ENCODE measurements around the gene SEMA3A. TPM values are rescaled to one million over a fixed set of nuclear protein-coding genes. Genes with fewer than 3 reads are reported as not detected.

The SEMA3A gene
- total RNA-seq, 2 experiments from 2014 or later, result not detected

DNA sequence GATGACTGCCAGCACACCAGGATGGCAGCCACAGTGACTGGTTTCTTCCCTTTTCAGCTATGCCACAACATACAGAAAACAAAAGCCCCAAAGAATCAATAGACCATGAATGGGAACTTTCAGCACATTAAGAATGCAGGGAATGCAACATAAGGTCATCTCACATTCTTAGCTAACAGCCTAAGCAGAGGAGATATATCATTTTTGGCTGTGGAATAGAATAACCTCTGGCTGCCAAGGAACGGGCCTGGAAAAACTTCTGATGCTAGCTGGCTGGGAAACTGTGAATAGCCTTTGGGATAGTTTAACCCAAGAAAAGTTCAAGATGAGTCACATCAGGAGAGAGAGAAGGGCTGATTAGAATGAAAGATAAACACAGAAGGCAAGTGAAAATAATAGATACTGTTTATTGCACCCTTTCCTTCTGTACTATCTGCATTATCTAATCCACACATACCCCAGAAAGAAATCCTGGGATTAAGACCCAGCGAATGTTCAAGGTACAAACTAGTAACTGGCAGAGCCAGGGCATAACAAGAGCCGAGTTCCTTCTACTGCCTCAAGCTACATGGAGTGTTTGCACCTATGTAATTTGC lies 169.2 kb downstream of the SEMA3A start:
- no peaks in the 10 kb centered on the region for H3K36me3 ChIP-seq (ENCODE audit: insufficient read depth, low read length)
- POLR2A ChIA-PET, result no interaction called here
- BruUV-seq (replicated peaks), result no TSS peak
- H4K20me1 ChIP-seq (ENCODE audit: insufficient read depth, low read length), result no peaks in the 10 kb centered on the region
- intact Hi-C loops (cut with micrococcal nuclease; ENCODE audit: unreplicated experiment), result no loop called here
- no peak overlapping the region for H3K27ac ChIP-seq (ENCODE audit: low read depth, low read length, poor library complexity, severe bottlenecking)
- H3K79me2 ChIP-seq (ENCODE audit: insufficient read depth, low read depth, low read length), result no peaks in the 10 kb centered on the region
- H3K4me1 ChIP-seq (ENCODE audit: insufficient read depth, low read length, poor library complexity, severe bottlenecking), result no peaks in the 10 kb centered on the region
- H3K9me2 ChIP-seq (ENCODE audit: insufficient read depth, low read length), result no peaks in the 10 kb centered on the region
- H3K4me2 ChIP-seq (ENCODE audit: low read length), result no peak overlapping the region
- CTCF ChIA-PET (ENCODE audit: unreplicated experiment), result no interaction called here
- TF ChIP-seq, protein P1, sequence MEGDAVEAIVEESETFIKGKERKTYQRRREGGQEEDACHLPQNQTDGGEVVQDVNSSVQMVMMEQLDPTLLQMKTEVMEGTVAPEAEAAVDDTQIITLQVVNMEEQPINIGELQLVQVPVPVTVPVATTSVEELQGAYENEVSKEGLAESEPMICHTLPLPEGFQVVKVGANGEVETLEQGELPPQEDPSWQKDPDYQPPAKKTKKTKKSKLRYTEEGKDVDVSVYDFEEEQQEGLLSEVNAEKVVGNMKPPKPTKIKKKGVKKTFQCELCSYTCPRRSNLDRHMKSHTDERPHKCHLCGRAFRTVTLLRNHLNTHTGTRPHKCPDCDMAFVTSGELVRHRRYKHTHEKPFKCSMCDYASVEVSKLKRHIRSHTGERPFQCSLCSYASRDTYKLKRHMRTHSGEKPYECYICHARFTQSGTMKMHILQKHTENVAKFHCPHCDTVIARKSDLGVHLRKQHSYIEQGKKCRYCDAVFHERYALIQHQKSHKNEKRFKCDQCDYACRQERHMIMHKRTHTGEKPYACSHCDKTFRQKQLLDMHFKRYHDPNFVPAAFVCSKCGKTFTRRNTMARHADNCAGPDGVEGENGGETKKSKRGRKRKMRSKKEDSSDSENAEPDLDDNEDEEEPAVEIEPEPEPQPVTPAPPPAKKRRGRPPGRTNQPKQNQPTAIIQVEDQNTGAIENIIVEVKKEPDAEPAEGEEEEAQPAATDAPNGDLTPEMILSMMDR (conservative IDR thresholded peaks at IDR 0.05; ENCODE audit: low read length), result no peak
- no peak for TF ChIP-seq EZH2phosphoT487 (IDR thresholded peaks at IDR 0.05; ENCODE audit: borderline replicate concordance, low read depth, low read length)
- no peak overlapping the region for H3K4me3 ChIP-seq (ENCODE audit: low read depth, low read length, poor library complexity, severe bottlenecking)
- DNase-seq (ENCODE audit: low spot score), result no peak
- H3K9me3 ChIP-seq (ENCODE audit: low read length), result no peaks in the 10 kb centered on the region
- H2AFZ ChIP-seq (ENCODE audit: low read length), result no peak overlapping the region

DNA sequence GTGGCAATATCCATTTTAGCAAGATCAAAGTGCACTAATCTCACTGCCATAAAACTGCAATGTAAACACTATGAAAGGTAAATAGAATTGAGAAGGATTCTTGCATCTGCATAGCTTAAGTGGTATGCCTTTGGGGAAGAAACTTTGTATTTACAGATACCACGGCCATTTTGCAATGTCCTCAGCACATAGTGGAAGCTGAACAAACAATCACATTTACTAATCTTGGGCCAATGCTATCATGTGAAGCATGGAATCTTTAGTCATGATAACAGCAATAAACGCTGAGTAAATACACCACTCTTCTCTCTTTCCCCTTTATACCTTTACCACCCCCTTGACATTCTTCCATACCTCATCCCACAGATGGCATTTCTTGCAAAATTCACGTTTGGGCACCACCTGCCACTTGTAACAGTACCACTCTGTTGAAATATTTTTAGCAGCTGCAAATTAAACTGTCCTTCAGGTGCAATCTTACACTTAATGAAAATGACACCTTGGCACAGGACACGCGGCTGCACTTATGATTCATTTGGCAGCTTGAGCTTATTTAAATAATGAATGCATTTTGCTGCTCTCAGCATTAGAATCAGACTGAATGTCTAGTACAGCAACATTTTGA lies 171.8 kb downstream of the SEMA3A start:
- ChIA-PET CTCF (ENCODE audit: unreplicated experiment) (no interaction called here), POLR2A (no interaction called here)
- H3K36me3 ChIP-seq (ENCODE audit: insufficient read depth, low read length), result no peaks in the 10 kb centered on the region
- H3K9me3 ChIP-seq (ENCODE audit: low read length), result no peaks in the 10 kb centered on the region
- no peak for TF ChIP-seq EZH2phosphoT487 (IDR thresholded peaks at IDR 0.05; ENCODE audit: borderline replicate concordance, low read depth, low read length)
- TF ChIP-seq, protein P1 (conservative IDR thresholded peaks at IDR 0.05; ENCODE audit: low read length), result no peak
- no peaks in the 10 kb centered on the region for H3K4me1 ChIP-seq (ENCODE audit: insufficient read depth, low read length, poor library complexity, severe bottlenecking)
- H3K27ac ChIP-seq (ENCODE audit: low read depth, low read length, poor library complexity, severe bottlenecking), result no peak overlapping the region
- H3K4me2 ChIP-seq (ENCODE audit: low read length), result no peak overlapping the region
- no peaks in the 10 kb centered on the region for H3K79me2 ChIP-seq (ENCODE audit: insufficient read depth, low read depth, low read length)
- BruUV-seq (replicated peaks), result no TSS peak
- no peaks in the 10 kb centered on the region for H4K20me1 ChIP-seq (ENCODE audit: insufficient read depth, low read length)
- no peaks in the 10 kb centered on the region for H3K9me2 ChIP-seq (ENCODE audit: insufficient read depth, low read length)
- no peak for DNase-seq (ENCODE audit: low spot score)
- H3K4me3 ChIP-seq (ENCODE audit: low read depth, low read length, poor library complexity, severe bottlenecking), result no peak overlapping the region
- intact Hi-C loops (cut with micrococcal nuclease; ENCODE audit: unreplicated experiment), result no loop called here
- H2AFZ ChIP-seq (ENCODE audit: low read length), result no peak overlapping the region

DNA sequence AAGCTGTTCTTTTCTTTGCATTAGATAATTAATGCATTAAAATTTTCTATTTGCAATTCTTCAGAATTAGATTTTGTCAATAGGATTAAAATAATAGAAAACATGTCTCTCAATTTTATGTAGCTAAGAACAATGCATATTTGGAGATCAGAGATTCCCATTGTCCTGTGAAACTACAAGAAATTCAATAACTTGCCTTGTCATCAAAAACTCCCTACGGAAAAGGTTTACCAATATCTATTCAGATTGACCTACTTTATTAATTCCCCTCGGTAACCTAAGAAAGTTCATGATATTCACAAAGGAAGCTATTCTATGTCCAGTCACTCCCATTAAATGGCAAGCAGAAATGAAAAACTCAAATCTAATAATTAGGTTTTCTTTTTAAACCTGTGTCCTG lies 172.6 kb downstream of the SEMA3A start:
- no peak for DNase-seq (ENCODE audit: low spot score)
- intact Hi-C loops (cut with micrococcal nuclease; ENCODE audit: unreplicated experiment), result no loop called here
- Histone ChIP-seq H3K27ac (ENCODE audit: low read depth, low read length, poor library complexity, severe bottlenecking) (no peak overlapping the region), H3K9me3 (ENCODE audit: low read length) (no peaks in the 10 kb centered on the region), H3K36me3 (ENCODE audit: insufficient read depth, low read length) (no peaks in the 10 kb centered on the region), H2AFZ (ENCODE audit: low read length) (no peak overlapping the region), H3K4me1 (ENCODE audit: insufficient read depth, low read length, poor library complexity, severe bottlenecking) (no peaks in the 10 kb centered on the region), H3K9me2 (ENCODE audit: insufficient read depth, low read length) (no peaks in the 10 kb centered on the region), H3K79me2 (ENCODE audit: insufficient read depth, low read depth, low read length) (no peaks in the 10 kb centered on the region), H3K4me2 (ENCODE audit: low read length) (no peak overlapping the region), H4K20me1 (ENCODE audit: insufficient read depth, low read length) (no peaks in the 10 kb centered on the region), H3K4me3 (ENCODE audit: low read depth, low read length, poor library complexity, severe bottlenecking) (no peak overlapping the region)
- ChIA-PET CTCF (ENCODE audit: unreplicated experiment) (no interaction called here), POLR2A (interaction anchor here (0.7 to 0.8 kb wide), 2 partner anchors 16 to 211 kb away, joined by 3 read pairs; no protein-coding TSS in a partner anchor)
- TF ChIP-seq, protein P1 (conservative IDR thresholded peaks at IDR 0.05; ENCODE audit: low read length), result no peak
- TF ChIP-seq EZH2phosphoT487 (IDR thresholded peaks at IDR 0.05; ENCODE audit: borderline replicate concordance, low read depth, low read length), result no peak
- no TSS peak for BruUV-seq (replicated peaks)

Data from OCI-LY7 (cell line).